Tibial nerve (tissue), 4 donors: ENCODE data around the gene OR10C1. TPM values are rescaled to one million over a fixed set of nuclear protein-coding genes. Genes with fewer than 3 reads are reported as not detected.

Source experiments
- DNase-seq, 2 donors: peaks; one replicate each; pipeline ENCODE4 v3.0.0-alpha.2; 2019; ENCODE audit warnings: low spot score in 2 of 2
- H3K27ac ChIP-seq, 4 donors: fragments of 200-600 bp; sonication (generic) in 3 of 4; one replicate each; pipeline ENCODE4 v1.5.1; 2017 to 2019; ENCODE audit warnings: mild to moderate bottlenecking in 1 of 4
- H3K27me3 ChIP-seq, 2 donors: fragments of 200-600 bp; sonication (generic) in 1 of 2; one replicate each; pipeline versions ENCODE4 v1.5.1 to v1.6.0; 2017 to 2019
- H3K36me3 ChIP-seq, 3 donors: fragments of 200-600 bp; sonication (generic); one replicate each; pipeline ENCODE4 v1.5.1; 2018 to 2019
- H3K4me1 ChIP-seq, 4 donors: fragments of 200-600 bp; sonication (generic) in 3 of 4; one replicate each; pipeline ENCODE4 v1.5.1; 2017 to 2019
- H3K4me3 ChIP-seq, 4 donors: fragments of 200-600 bp; sonication (generic) in 3 of 4; one replicate each; pipeline ENCODE4 v1.5.1; 2017 to 2019; ENCODE audit warnings: mild to moderate bottlenecking in 1 of 4, moderate library complexity in 1 of 4
- H3K9me3 ChIP-seq, 4 donors: fragments of 200-600 bp; sonication (generic) in 3 of 4; one replicate each; pipeline ENCODE4 v1.5.1; 2017 to 2019
- CTCF ChIP-seq, 5 experiments: fragments of 200-600 bp in 3 of 5; fragments of 450-650 bp in 2 of 5; sonication (generic) in 3 of 5; IDR thresholded peaks; one replicate each; pipeline ENCODE4 v1.5.1; 2016 to 2019; ENCODE audit warnings: antibody characterized with exemption in 5 of 5, mild to moderate bottlenecking in 3 of 5, moderate library complexity in 2 of 5
- EP300 ChIP-seq, 2 donors: sonication (generic); formaldehyde crosslinking; IDR thresholded peaks; one replicate each; pipeline ENCODE4 v1.6.1; 2017; ENCODE audit warnings: antibody characterized with exemption in 2 of 2, mild to moderate bottlenecking in 1 of 2
- POLR2A ChIP-seq, 2 donors: fragments of 450-650 bp; IDR thresholded peaks; one replicate each; pipeline ENCODE4 v1.6.1; 2017; ENCODE audit warnings: antibody characterized with exemption in 2 of 2, mild to moderate bottlenecking in 2 of 2, moderate library complexity in 2 of 2
- WGBS, 2 donors: methylation state at CpG; one replicate each; pipeline ENCODE4 v1.1.5; 2018; 5-methylcytosine and 5-hydroxymethylcytosine counted together
- total RNA-seq, 4 donors: library from RNA; depleted of rRNA; stranded (reverse); fragments of >200 nt; gene quantifications; one replicate each; pipeline ENCODE4 v1.1.0, GENCODE V29; 2016

Gene OR10C1
- total RNA-seq, 4 donors from 2014 or later = not detected

- Histone ChIP-seq H3K36me3 (no peaks in the 10 kb centered on the region), H3K4me1 (no peaks in the 10 kb centered on the region), H3K9me3 (no peaks in the 10 kb centered on the region), H3K27ac (no peak overlapping the region), H3K27me3 (no peaks in the 10 kb centered on the region), H3K4me3 (no peak overlapping the region)
- WGBS, 2 donors = 81 to 83% methylated on average over 3 of the region's 3 CpGs
- TF ChIP-seq CTCF (IDR thresholded peaks at IDR 0.05) (no peak), EP300 (IDR thresholded peaks at IDR 0.05) (no peak), POLR2A (IDR thresholded peaks at IDR 0.05) (no peak)
- DNase-seq = no peak
These were observed 50.9 kb downstream of the OR10C1 start for GRCh38 chr6:29490055-29490454.

GRCh38 chr6:29490552-29490951 lies 51.4 kb downstream of the OR10C1 start:
- Histone ChIP-seq H3K27me3 (no peaks in the 10 kb centered on the region), H3K4me1 (no peaks in the 10 kb centered on the region), H3K27ac (no peak overlapping the region), H3K4me3 (no peak overlapping the region), H3K36me3 (no peaks in the 10 kb centered on the region), H3K9me3 (no peaks in the 10 kb centered on the region)
- no peak for DNase-seq
- no peak for TF ChIP-seq EP300 (IDR thresholded peaks at IDR 0.05)
- TF ChIP-seq CTCF (IDR thresholded peaks at IDR 0.05) = no peak
- TF ChIP-seq POLR2A (IDR thresholded peaks at IDR 0.05) = no peak
- 63 to 83% methylated on average over 2 of the region's 2 CpGs for WGBS, 2 donors

Other genes with a start within 250 kb of the OR10C1 start
- gene OR14J1, start 137.6 kb upstream of the OR10C1 start, total RNA-seq = not detected
- gene OR5V1, start 70.4 kb upstream of the OR10C1 start, total RNA-seq = not detected
- not detected for gene OR12D3, start 64.0 kb upstream of the OR10C1 start, total RNA-seq
- gene OR12D2, start 43.7 kb upstream of the OR10C1 start, total RNA-seq = not detected
- gene OR12D1, start 24.4 kb upstream of the OR10C1 start, total RNA-seq = not detected
- not detected for gene OR11A1, start 17.8 kb downstream of the OR10C1 start, total RNA-seq
- gene OR2H1, start 17.8 kb downstream of the OR10C1 start, total RNA-seq = not detected
- under 1 TPM in 1 of 4 donors, not detected in 3; 0.42 TPM for gene MAS1L, start 48.6 kb downstream of the OR10C1 start, total RNA-seq
- 10 to 100 TPM in 1 of 4 donors, under 1 TPM in 1, not detected in 2; 0.63 to 11.6 TPM for gene UBD, start 120.4 kb downstream of the OR10C1 start, total RNA-seq
- gene OR2H2, start 145.8 kb downstream of the OR10C1 start, total RNA-seq = not detected
- 10 to 100 TPM; 55.3 to 89.6 (median 70.5) TPM for gene GABBR1, start 193.9 kb downstream of the OR10C1 start, total RNA-seq
- gene MOG, start 217.8 kb downstream of the OR10C1 start, total RNA-seq = not detected
- gene ZFP57, start 241.8 kb downstream of the OR10C1 start, total RNA-seq = under 1 TPM in 1 of 4 donors, not detected in 3; 0.66 TPM